ENCODE data around the gene SPTBN4.
"Not testable (repeated sequence)": the region's sequence is repeated elsewhere in the genome, so short reads cannot be mapped to it uniquely, and the experiment has no call there.

The SPTBN4 gene

DNA sequence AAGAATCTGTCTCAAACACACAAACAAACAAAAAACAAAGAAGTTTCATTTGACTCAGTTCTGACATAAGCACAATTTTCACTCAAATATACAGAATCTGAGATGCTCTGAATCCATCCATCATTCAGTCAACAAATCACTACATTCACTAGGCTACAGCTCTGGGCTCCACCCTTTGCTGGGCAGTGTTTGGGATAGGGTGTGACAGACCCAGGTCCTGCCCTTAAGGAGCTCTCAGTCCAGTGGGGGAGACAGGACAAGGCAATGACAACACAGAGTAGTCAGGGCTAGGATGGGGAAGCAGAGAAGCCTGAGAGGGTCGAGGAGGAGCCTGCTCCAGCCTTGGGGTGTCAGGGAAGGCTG is 45.3 kb downstream of the SPTBN4 start:
- peaks cover 41% of the 10 kb centered on the region for H3K27me3 ChIP-seq (replicated peaks; ENCODE audit: control insufficient read depth, insufficient read depth, low read length)
- H3K4me1 ChIP-seq (ENCODE audit: control insufficient read depth, insufficient read depth, low read length): peaks cover 4% of the 10 kb centered on the region
- no peak overlapping the region for H3K9ac ChIP-seq (ENCODE audit: low read length)
- H3K36me3 ChIP-seq (ENCODE audit: control insufficient read depth, insufficient read depth, low read length, severe bottlenecking): no peaks in the 10 kb centered on the region
- peak overlapping the region; percentile 33 for H3K4me3 ChIP-seq (ENCODE audit: low read length)
- DNase-seq (ENCODE audit: low read depth): no peak
- no peaks in the 10 kb centered on the region for H3K9me3 ChIP-seq (ENCODE audit: control insufficient read depth, low read length)

DNA sequence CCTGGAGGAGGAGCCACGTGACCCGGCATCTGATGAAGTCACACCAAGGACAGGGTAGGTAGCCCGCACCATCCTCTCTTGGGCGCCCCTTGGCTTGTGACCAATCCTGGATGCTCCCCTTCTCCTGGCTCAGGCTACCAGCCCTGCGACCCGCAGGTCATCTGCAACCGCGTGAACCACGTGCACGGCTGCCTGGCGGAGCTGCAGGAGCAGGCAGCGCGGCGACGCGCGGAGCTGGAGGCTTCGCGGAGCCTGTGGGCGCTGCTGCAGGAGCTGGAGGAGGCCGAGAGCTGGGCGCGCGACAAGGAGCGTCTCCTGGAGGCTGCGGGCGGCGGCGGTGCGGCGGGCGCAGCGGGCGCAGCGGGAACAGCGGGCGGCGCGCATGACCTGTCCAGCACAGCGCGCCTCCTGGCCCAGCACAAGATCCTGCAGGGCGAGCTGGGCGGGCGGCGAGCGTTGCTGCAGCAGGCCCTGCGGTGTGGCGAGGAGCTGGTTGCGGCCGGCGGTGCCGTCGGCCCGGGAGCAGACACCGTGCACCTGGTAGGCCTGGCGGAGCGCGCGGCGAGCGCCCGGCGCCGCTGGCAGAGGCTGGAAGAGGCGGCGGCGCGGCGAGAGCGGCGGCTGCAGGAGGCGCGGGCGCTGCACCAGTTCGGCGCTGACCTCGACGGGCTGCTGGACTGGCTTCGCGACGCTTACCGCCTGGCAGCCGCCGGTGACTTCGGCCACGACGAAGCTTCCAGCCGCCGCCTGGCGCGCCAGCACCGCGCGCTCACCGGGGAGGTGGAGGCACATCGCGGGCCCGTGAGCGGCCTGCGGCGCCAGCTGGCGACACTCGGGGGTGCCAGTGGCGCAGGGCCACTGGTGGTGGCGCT is 45.9 kb downstream of the SPTBN4 start:
- Histone ChIP-seq H3K27me3 (replicated peaks; ENCODE audit: control insufficient read depth, insufficient read depth, low read length) (peaks cover 42% of the 10 kb centered on the region), H3K9me3 (ENCODE audit: control insufficient read depth, low read length) (no peaks in the 10 kb centered on the region), H3K4me1 (ENCODE audit: control insufficient read depth, insufficient read depth, low read length) (peaks cover 4% of the 10 kb centered on the region), H3K4me3 (ENCODE audit: low read length) (peak overlapping the region; percentile 33), H3K36me3 (ENCODE audit: control insufficient read depth, insufficient read depth, low read length, severe bottlenecking) (no peaks in the 10 kb centered on the region), H3K9ac (ENCODE audit: low read length) (no peak overlapping the region)
- peak; percentile 50 for DNase-seq (ENCODE audit: low read depth)

GRCh38 chr19:40513345-40513678 is 46.5 kb downstream of the SPTBN4 start:
- H3K27me3 ChIP-seq (replicated peaks; ENCODE audit: control insufficient read depth, insufficient read depth, low read length): peaks cover 42% of the 10 kb centered on the region
- H3K9me3 ChIP-seq (ENCODE audit: control insufficient read depth, low read length): no peaks in the 10 kb centered on the region
- H3K36me3 ChIP-seq (ENCODE audit: control insufficient read depth, insufficient read depth, low read length, severe bottlenecking): no peaks in the 10 kb centered on the region
- no peak overlapping the region for H3K4me3 ChIP-seq (ENCODE audit: low read length)
- H3K9ac ChIP-seq (ENCODE audit: low read length): no peak overlapping the region
- no peak for DNase-seq (ENCODE audit: low read depth)
- H3K4me1 ChIP-seq (ENCODE audit: control insufficient read depth, insufficient read depth, low read length): peaks cover 4% of the 10 kb centered on the region

DNA sequence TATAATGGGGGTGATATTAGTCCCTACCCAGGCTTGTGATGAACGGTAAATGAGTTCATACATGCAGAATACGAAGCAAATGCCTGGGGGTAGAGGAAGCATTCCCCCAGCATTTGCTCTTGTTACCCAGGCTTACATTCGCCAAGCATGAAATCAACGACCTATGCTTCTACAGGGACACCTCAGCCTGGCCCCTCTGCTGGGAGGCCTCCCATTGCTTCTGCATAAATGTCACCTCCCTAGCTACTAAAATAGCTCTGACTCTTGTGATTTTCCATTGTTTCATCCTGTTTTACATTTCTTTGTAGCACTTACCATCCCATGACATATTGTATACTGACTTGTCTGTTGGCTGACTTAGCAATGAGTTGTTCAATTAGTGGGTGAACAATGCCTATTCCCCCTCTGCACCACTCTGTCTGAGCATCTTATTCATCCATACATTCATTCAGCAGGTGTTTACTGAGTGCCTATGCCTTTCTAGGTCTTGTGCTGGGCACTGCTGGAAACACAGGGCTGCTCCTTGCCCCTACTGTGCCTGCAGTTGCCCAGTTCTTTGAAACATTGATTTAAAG is 47.0 kb downstream of the SPTBN4 start:
- Histone ChIP-seq H3K27me3 (replicated peaks; ENCODE audit: control insufficient read depth, insufficient read depth, low read length) (peaks cover 42% of the 10 kb centered on the region), H3K4me1 (ENCODE audit: control insufficient read depth, insufficient read depth, low read length) (peaks cover 4% of the 10 kb centered on the region), H3K9ac (ENCODE audit: low read length) (no peak overlapping the region), H3K4me3 (ENCODE audit: low read length) (no peak overlapping the region), H3K9me3 (ENCODE audit: control insufficient read depth, low read length) (no peaks in the 10 kb centered on the region), H3K36me3 (ENCODE audit: control insufficient read depth, insufficient read depth, low read length, severe bottlenecking) (no peaks in the 10 kb centered on the region)
- no peak for DNase-seq (ENCODE audit: low read depth)

- H3K4me3 ChIP-seq (ENCODE audit: low read length): no peak overlapping the region
- H3K4me1 ChIP-seq (ENCODE audit: control insufficient read depth, insufficient read depth, low read length): peaks cover 8% of the 10 kb centered on the region
- no peaks in the 10 kb centered on the region for H3K36me3 ChIP-seq (ENCODE audit: control insufficient read depth, insufficient read depth, low read length, severe bottlenecking)
- H3K27me3 ChIP-seq (replicated peaks; ENCODE audit: control insufficient read depth, insufficient read depth, low read length): peaks cover 34% of the 10 kb centered on the region
- no peaks in the 10 kb centered on the region for H3K9me3 ChIP-seq (ENCODE audit: control insufficient read depth, low read length)
- no peak for DNase-seq (ENCODE audit: low read depth)
- H3K9ac ChIP-seq (ENCODE audit: low read length): no peak overlapping the region
Measured at GRCh38 chr19:40517248-40517647, 50.4 kb downstream of the SPTBN4 start.

GRCh38 chr19:40519352-40520322 is 52.8 kb downstream of the SPTBN4 start:
- peaks cover 4% of the 10 kb centered on the region for H3K4me1 ChIP-seq (ENCODE audit: control insufficient read depth, insufficient read depth, low read length)
- no peak overlapping the region for H3K4me3 ChIP-seq (ENCODE audit: low read length)
- DNase-seq (ENCODE audit: low read depth): peak; percentile 27
- no peak overlapping the region for H3K9ac ChIP-seq (ENCODE audit: low read length)
- no peaks in the 10 kb centered on the region for H3K36me3 ChIP-seq (ENCODE audit: control insufficient read depth, insufficient read depth, low read length, severe bottlenecking)
- H3K27me3 ChIP-seq (replicated peaks; ENCODE audit: control insufficient read depth, insufficient read depth, low read length): peaks cover 15% of the 10 kb centered on the region
- H3K9me3 ChIP-seq (ENCODE audit: control insufficient read depth, low read length): no peaks in the 10 kb centered on the region

GRCh38 chr19:40521276-40521675 is 54.5 kb downstream of the SPTBN4 start:
- no peak overlapping the region for H3K4me3 ChIP-seq (ENCODE audit: low read length)
- peaks cover 8% of the 10 kb centered on the region for H3K27me3 ChIP-seq (replicated peaks; ENCODE audit: control insufficient read depth, insufficient read depth, low read length)
- H3K4me1 ChIP-seq (ENCODE audit: control insufficient read depth, insufficient read depth, low read length): peaks cover 4% of the 10 kb centered on the region
- peak; percentile 33 for DNase-seq (ENCODE audit: low read depth)
- H3K36me3 ChIP-seq (ENCODE audit: control insufficient read depth, insufficient read depth, low read length, severe bottlenecking): no peaks in the 10 kb centered on the region
- no peaks in the 10 kb centered on the region for H3K9me3 ChIP-seq (ENCODE audit: control insufficient read depth, low read length)
- no peak overlapping the region for H3K9ac ChIP-seq (ENCODE audit: low read length)

DNA sequence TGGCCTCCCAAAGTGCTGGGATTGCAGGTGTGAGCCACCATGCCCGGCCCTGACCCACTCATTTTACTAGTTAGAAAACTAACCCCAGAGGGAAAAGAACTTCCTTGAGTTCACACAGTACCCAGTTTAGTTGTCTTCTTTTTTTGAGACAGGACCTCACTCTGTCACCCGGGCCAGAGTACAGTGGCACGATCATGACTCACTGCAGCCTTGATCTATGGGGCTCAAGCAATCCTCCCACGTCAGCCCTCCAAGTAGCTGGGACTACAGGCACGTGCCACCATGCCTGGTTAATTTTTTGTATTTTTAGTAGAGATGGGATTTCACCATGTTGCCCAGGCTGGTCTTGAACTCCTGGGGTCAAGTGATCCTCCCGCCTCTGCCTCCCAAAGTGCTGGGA is 55.1 kb downstream of the SPTBN4 start:
- not testable (repeated sequence) for H3K4me1 ChIP-seq (ENCODE audit: control insufficient read depth, insufficient read depth, low read length); H3K9me3 ChIP-seq (ENCODE audit: control insufficient read depth, low read length); H3K36me3 ChIP-seq (ENCODE audit: control insufficient read depth, insufficient read depth, low read length, severe bottlenecking); H3K9ac ChIP-seq (ENCODE audit: low read length); DNase-seq (ENCODE audit: low read depth); H3K4me3 ChIP-seq (ENCODE audit: low read length); H3K27me3 ChIP-seq (replicated peaks; ENCODE audit: control insufficient read depth, insufficient read depth, low read length)

DNA sequence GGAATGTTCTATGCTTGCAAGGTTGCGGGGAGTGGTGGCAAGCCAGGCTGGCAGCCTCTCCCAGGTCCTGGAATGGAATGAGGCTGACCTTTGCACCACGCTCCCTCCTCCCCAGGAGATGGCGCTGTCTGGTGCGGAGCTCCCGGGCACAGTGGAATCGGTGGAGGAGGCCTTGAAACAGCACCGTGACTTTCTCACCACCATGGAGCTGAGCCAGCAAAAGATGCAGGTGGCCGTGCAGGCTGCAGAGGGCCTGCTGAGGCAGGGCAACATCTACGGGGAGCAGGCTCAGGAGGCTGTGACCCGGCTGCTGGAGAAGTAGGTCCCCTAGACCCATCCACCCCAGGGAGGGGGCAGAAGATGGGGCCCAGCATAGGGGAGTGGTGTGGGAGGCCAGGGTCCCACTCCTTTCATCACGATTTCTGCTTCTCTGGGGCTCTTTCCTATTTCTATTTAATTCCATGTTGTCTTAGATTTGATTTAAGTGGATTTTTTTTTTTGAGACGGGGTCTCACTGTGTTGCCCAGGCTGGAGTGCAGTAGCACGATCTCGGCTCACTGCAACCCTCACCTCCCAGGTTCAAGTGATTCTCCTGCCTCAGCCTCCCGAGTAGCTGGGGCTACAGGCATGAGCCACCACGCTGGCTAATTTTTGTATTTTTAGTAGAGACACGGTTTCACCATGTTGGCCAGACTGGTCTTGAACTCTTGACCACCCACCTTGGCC is 56.7 kb downstream of the SPTBN4 start:
- Histone ChIP-seq H3K4me1 (ENCODE audit: control insufficient read depth, insufficient read depth, low read length) (peaks cover 4% of the 10 kb centered on the region), H3K36me3 (ENCODE audit: control insufficient read depth, insufficient read depth, low read length, severe bottlenecking) (no peaks in the 10 kb centered on the region), H3K27me3 (replicated peaks; ENCODE audit: control insufficient read depth, insufficient read depth, low read length) (peaks cover 3% of the 10 kb centered on the region), H3K4me3 (ENCODE audit: low read length) (no peak overlapping the region), H3K9ac (ENCODE audit: low read length) (no peak overlapping the region), H3K9me3 (ENCODE audit: control insufficient read depth, low read length) (no peaks in the 10 kb centered on the region)
- peak; percentile 59 for DNase-seq (ENCODE audit: low read depth)

GRCh38 chr19:40524133-40524549 is 57.3 kb downstream of the SPTBN4 start:
- H3K9me3 ChIP-seq (ENCODE audit: control insufficient read depth, low read length): no peaks in the 10 kb centered on the region
- peaks cover 4% of the 10 kb centered on the region for H3K4me1 ChIP-seq (ENCODE audit: control insufficient read depth, insufficient read depth, low read length)
- no peaks in the 10 kb centered on the region for H3K36me3 ChIP-seq (ENCODE audit: control insufficient read depth, insufficient read depth, low read length, severe bottlenecking)
- DNase-seq (ENCODE audit: low read depth): no peak
- peaks cover 3% of the 10 kb centered on the region for H3K27me3 ChIP-seq (replicated peaks; ENCODE audit: control insufficient read depth, insufficient read depth, low read length)
- no peak overlapping the region for H3K4me3 ChIP-seq (ENCODE audit: low read length)
- no peak overlapping the region for H3K9ac ChIP-seq (ENCODE audit: low read length)
